GM19324 (cell line): ENCODE data around the gene VWF.

Experiments used
- ATAC-seq: cut with Tn5 transposase; IDR thresholded peaks from one replicate; pipeline ENCODE4 v1.9.1; 2021; ENCODE audit warnings: mild to moderate bottlenecking, moderate library complexity; ENCODE audit not compliant: unreplicated experiment, low FRiP score

The VWF gene

GRCh38 chr12:5923751-5924150, 200.7 kb downstream of the VWF start:
- no peak for ATAC-seq

GRCh38 chr12:5923043-5923605, 201.3 kb downstream of the VWF start:
- no peak for ATAC-seq

GRCh38 chr12:5921966-5922899, 202.2 kb downstream of the VWF start:
- ATAC-seq, result no peak

GRCh38 chr12:5921027-5921909, 203.2 kb downstream of the VWF start:
- ATAC-seq, result no peak

GRCh38 chr12:5916785-5917290, 207.6 kb downstream of the VWF start:
- no peak for ATAC-seq

GRCh38 chr12:5915511-5915910, 209.0 kb downstream of the VWF start:
- no peak for ATAC-seq

GRCh38 chr12:5914387-5915149, 209.9 kb downstream of the VWF start:
- ATAC-seq, result no peak

- ATAC-seq, result no peak
These were observed 211.1 kb downstream of the VWF start for GRCh38 chr12:5913387-5913786.

GRCh38 chr12:5912437-5913334, 211.8 kb downstream of the VWF start:
- ATAC-seq, result no peak

GRCh38 chr12:5912011-5912410, 212.5 kb downstream of the VWF start:
- ATAC-seq, result no peak

GRCh38 chr12:5910790-5911548, 213.5 kb downstream of the VWF start:
- ATAC-seq, result no peak

- ATAC-seq, result no peak
These were observed 214.9 kb downstream of the VWF start for GRCh38 chr12:5909560-5909959.

GRCh38 chr12:5908251-5908650, 216.2 kb downstream of the VWF start:
- ATAC-seq, result no peak

- ATAC-seq, result no peak
These were observed 216.7 kb downstream of the VWF start for GRCh38 chr12:5907807-5908206.

GRCh38 chr12:5905757-5906156, 218.7 kb downstream of the VWF start:
- ATAC-seq, result no peak

GRCh38 chr12:5904969-5905368, 219.5 kb downstream of the VWF start:
- no peak for ATAC-seq

GRCh38 chr12:5904441-5904840, 220.0 kb downstream of the VWF start:
- ATAC-seq, result no peak

GRCh38 chr12:5902736-5903135, 221.7 kb downstream of the VWF start:
- no peak for ATAC-seq
